ENCODE results near the gene MPPED1.

MPPED1 gene

GRCh38 chr22:43466710-43467109 lies 54.9 kb downstream of the MPPED1 start:
- H3K27ac ChIP-seq = no peak overlapping the region
- no peak for TF ChIP-seq ZFX (IDR thresholded peaks at IDR 0.05)
- TF ChIP-seq, protein P1, sequence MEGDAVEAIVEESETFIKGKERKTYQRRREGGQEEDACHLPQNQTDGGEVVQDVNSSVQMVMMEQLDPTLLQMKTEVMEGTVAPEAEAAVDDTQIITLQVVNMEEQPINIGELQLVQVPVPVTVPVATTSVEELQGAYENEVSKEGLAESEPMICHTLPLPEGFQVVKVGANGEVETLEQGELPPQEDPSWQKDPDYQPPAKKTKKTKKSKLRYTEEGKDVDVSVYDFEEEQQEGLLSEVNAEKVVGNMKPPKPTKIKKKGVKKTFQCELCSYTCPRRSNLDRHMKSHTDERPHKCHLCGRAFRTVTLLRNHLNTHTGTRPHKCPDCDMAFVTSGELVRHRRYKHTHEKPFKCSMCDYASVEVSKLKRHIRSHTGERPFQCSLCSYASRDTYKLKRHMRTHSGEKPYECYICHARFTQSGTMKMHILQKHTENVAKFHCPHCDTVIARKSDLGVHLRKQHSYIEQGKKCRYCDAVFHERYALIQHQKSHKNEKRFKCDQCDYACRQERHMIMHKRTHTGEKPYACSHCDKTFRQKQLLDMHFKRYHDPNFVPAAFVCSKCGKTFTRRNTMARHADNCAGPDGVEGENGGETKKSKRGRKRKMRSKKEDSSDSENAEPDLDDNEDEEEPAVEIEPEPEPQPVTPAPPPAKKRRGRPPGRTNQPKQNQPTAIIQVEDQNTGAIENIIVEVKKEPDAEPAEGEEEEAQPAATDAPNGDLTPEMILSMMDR (conservative IDR thresholded peaks at IDR 0.05) = no peak

- TF ChIP-seq, protein P1 (conservative IDR thresholded peaks at IDR 0.05) = no peak
- no peak for TF ChIP-seq ZFX (IDR thresholded peaks at IDR 0.05)
- no peak overlapping the region for H3K27ac ChIP-seq
Observed at GRCh38 chr22:43467216-43467940, 55.6 kb downstream of the MPPED1 start.

- TF ChIP-seq ZFX (IDR thresholded peaks at IDR 0.05) = no peak
- TF ChIP-seq, protein P1 (conservative IDR thresholded peaks at IDR 0.05) = no peak
- no peak overlapping the region for H3K27ac ChIP-seq
Observed at GRCh38 chr22:43470253-43470652, 58.4 kb downstream of the MPPED1 start.

DNA sequence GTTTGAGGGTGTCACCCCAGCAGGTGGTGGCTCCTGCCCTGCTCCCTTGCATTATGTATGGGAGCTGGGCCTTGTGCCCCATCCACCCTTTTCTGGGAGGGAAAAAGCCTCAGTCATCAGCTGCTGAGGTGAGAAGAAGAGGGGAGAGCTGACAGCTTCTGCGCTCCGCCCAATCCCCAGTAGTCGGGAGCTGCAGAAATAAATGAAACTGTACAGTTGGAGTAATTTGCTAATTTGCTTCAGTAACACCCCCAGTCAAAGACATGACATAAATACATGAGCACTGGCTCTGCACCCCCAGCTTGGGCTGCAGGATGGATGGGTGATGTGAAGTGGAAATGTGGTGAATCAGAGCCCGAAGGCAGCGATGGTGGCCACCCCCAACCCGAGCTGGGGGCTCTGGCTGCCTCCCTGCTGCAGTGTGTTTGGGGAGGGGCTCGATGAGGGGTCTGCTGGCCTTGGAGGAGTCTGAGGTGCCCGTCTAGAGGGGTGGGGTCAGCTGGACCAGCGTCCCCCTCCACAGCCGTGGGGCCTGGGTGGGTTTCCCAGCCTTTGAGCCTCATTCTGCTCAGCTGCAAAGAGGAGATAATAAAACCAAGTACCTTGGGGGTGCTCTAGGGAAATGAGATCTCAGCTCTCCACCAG lies 59.2 kb downstream of the MPPED1 start:
- no peak for TF ChIP-seq ZFX (IDR thresholded peaks at IDR 0.05)
- TF ChIP-seq, protein P1 (conservative IDR thresholded peaks at IDR 0.05) = no peak
- no peak overlapping the region for H3K27ac ChIP-seq

DNA sequence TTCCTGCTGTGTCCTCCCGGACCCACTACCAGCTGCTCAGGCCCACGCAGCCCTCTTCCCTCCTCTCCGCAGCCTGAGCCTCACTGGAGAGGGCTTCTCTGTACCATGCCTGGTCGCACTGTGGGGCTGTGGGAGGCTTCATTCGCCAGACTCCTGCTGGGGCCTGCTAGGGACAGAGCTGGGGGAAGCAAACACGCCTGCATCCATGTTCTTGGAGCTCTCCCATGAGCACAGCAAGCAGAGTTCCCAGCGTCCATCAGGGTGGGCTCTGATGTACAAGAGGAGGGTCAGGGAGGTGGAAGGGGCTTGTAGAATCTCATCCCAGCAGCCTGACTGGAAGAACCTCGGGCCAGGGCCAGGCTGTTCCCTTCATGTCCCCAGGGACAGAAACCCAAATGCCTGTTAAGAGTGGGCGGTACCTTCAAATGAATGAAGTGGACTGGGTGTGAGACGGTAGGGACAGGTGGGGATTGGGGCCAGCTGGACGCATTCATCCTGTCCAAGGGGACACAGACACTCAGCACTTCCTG lies 59.9 kb downstream of the MPPED1 start:
- TF ChIP-seq ZFX (IDR thresholded peaks at IDR 0.05) = no peak
- TF ChIP-seq, protein P1 (conservative IDR thresholded peaks at IDR 0.05) = no peak
- H3K27ac ChIP-seq = no peak overlapping the region

GRCh38 chr22:43473031-43473430 lies 61.2 kb downstream of the MPPED1 start:
- H3K27ac ChIP-seq = no peak overlapping the region
- TF ChIP-seq, protein P1 (conservative IDR thresholded peaks at IDR 0.05) = no peak
- TF ChIP-seq ZFX (IDR thresholded peaks at IDR 0.05) = no peak

DNA sequence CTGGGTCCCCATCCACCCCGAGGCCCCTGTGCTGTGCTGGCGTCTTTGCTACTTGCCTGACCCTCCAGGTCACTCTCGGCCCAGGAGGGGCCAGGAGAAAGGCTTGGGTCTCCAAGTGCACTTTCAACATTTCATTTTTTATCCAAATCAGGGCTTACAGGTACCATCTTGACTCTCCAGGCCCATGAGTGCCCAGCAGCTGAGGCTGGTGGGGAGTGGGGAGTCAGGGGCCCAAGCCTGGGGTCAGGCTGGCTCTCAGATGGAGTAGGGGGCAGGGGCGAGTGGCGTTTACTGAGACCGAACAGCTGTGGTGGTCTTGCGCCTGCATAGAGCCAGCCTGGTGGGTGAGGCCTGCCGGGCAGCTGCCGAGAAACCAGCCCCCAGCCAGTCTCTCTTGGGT lies 61.6 kb downstream of the MPPED1 start:
- TF ChIP-seq ZFX (IDR thresholded peaks at IDR 0.05) = no peak
- TF ChIP-seq, protein P1 (conservative IDR thresholded peaks at IDR 0.05) = no peak
- H3K27ac ChIP-seq = no peak overlapping the region

Data from C4-2B (cell line).